NT2/D1 (cell line): Measurements from ENCODE around the gene PTPRN2.

Experiments
- DNase-seq: peaks from one replicate; pipeline ENCODE4 v3.0.0-alpha.2; 2011; ENCODE audit warnings: low read depth, low spot score
- H3K27me3 ChIP-seq: 2 replicates; pipeline ENCODE4 v1.6.0; 2011; ENCODE audit warnings: mild to moderate bottlenecking; ENCODE audit not compliant: insufficient read length, insufficient read depth
- H3K36me3 ChIP-seq: 2 replicates; pipeline ENCODE4 v1.6.1; 2011; ENCODE audit warnings: mild to moderate bottlenecking, low read length, mixed read lengths; ENCODE audit not compliant: insufficient read depth, insufficient read length
- H3K4me1 ChIP-seq: 2 replicates; pipeline ENCODE4 v1.5.1; 2011; ENCODE audit not compliant: insufficient read depth, insufficient read length
- H3K4me3 ChIP-seq: 2 replicates; pipeline ENCODE4 v1.5.1; 2011; ENCODE audit warnings: low read depth; ENCODE audit not compliant: insufficient read length
- H3K9ac ChIP-seq: 2 replicates; pipeline ENCODE4 v1.6.0; 2011; ENCODE audit warnings: low read depth; ENCODE audit not compliant: insufficient read length
- H3K9me3 ChIP-seq: 2 replicates; pipeline ENCODE4 v1.5.1; 2011; ENCODE audit warnings: mild to moderate bottlenecking, low read length; ENCODE audit not compliant: insufficient read depth
- SUZ12 ChIP-seq: IDR thresholded peaks from 2 replicates; pipeline ENCODE4 v1.6.1; 2011; ENCODE audit not compliant: insufficient read length, insufficient read depth; ENCODE audit errors: extremely low read depth
- YY1 ChIP-seq: IDR thresholded peaks from 2 replicates; pipeline ENCODE4 v1.6.1; 2011; ENCODE audit not compliant: insufficient read length, insufficient read depth
- ZNF274 ChIP-seq: IDR thresholded peaks from 2 replicates; pipeline ENCODE4 v1.6.1; 2011; ENCODE audit warnings: mild to moderate bottlenecking, low read depth, low read length

Gene PTPRN2

GRCh38 chr7:157633465-157634185, 954.0 kb downstream of the PTPRN2 start:
- DNase-seq: no peak
- Histone ChIP-seq H3K4me3 (no peak overlapping the region), H3K9ac (no peak overlapping the region), H3K27me3 (no peaks in the 10 kb centered on the region), H3K4me1 (peaks cover 3% of the 10 kb centered on the region), H3K9me3 (no peaks in the 10 kb centered on the region), H3K36me3 (no peaks in the 10 kb centered on the region)
- TF ChIP-seq YY1 (no peak), ZNF274 (no peak), SUZ12 (no peak)

GRCh38 chr7:157630301-157630853, 957.2 kb downstream of the PTPRN2 start:
- no peaks in the 10 kb centered on the region for H3K27me3 ChIP-seq
- TF ChIP-seq ZNF274 (no peak), SUZ12 (no peak), YY1 (no peak)
- H3K36me3 ChIP-seq: no peaks in the 10 kb centered on the region
- no peak overlapping the region for H3K4me3 ChIP-seq
- DNase-seq: no peak
- no peaks in the 10 kb centered on the region for H3K9me3 ChIP-seq
- peaks cover 3% of the 10 kb centered on the region for H3K4me1 ChIP-seq
- H3K9ac ChIP-seq: no peak overlapping the region

GRCh38 chr7:157628456-157628855, 959.2 kb downstream of the PTPRN2 start:
- Histone ChIP-seq H3K4me3 (no peak overlapping the region), H3K27me3 (no peaks in the 10 kb centered on the region), H3K9ac (no peak overlapping the region), H3K9me3 (no peaks in the 10 kb centered on the region), H3K4me1 (peaks cover under 1% of the 10 kb centered on the region), H3K36me3 (no peaks in the 10 kb centered on the region)
- TF ChIP-seq SUZ12 (no peak), YY1 (no peak), ZNF274 (no peak)
- DNase-seq: no peak

- no peaks in the 10 kb centered on the region for H3K27me3 ChIP-seq
Observed at GRCh38 chr7:157627646-157628045, 960.0 kb downstream of the PTPRN2 start.

GRCh38 chr7:157627033-157627432, 960.6 kb downstream of the PTPRN2 start:
- Histone ChIP-seq H3K4me1 (no peaks in the 10 kb centered on the region), H3K9ac (no peak overlapping the region), H3K9me3 (no peaks in the 10 kb centered on the region), H3K27me3 (no peaks in the 10 kb centered on the region), H3K36me3 (no peaks in the 10 kb centered on the region), H3K4me3 (no peak overlapping the region)
- DNase-seq: no peak
- no peak for TF ChIP-seq YY1
- no peak for TF ChIP-seq SUZ12
- no peak for TF ChIP-seq ZNF274

More at GRCh38 chr7:157627646-157628045, 960.0 kb downstream of the PTPRN2 start:
- H3K36me3 ChIP-seq: no peaks in the 10 kb centered on the region
- H3K4me3 ChIP-seq: no peak overlapping the region
- no peak for DNase-seq
- no peak for TF ChIP-seq SUZ12
- TF ChIP-seq ZNF274: no peak
- no peak for TF ChIP-seq YY1
- H3K9ac ChIP-seq: no peak overlapping the region
- H3K4me1 ChIP-seq: no peaks in the 10 kb centered on the region
- no peaks in the 10 kb centered on the region for H3K9me3 ChIP-seq

- Histone ChIP-seq H3K4me1 (no peaks in the 10 kb centered on the region), H3K9ac (no peak overlapping the region), H3K27me3 (no peaks in the 10 kb centered on the region), H3K9me3 (no peaks in the 10 kb centered on the region), H3K4me3 (no peak overlapping the region), H3K36me3 (no peaks in the 10 kb centered on the region)
- DNase-seq: no peak
- TF ChIP-seq YY1: no peak
- TF ChIP-seq ZNF274: no peak
- no peak for TF ChIP-seq SUZ12
Observed at GRCh38 chr7:157625973-157626742, 961.5 kb downstream of the PTPRN2 start.

- H3K36me3 ChIP-seq: no peaks in the 10 kb centered on the region
- no peak overlapping the region for H3K4me3 ChIP-seq
- no peaks in the 10 kb centered on the region for H3K4me1 ChIP-seq
Observed at GRCh38 chr7:157623556-157623955, 964.1 kb downstream of the PTPRN2 start.

More at GRCh38 chr7:157623556-157623955, 964.1 kb downstream of the PTPRN2 start:
- TF ChIP-seq SUZ12: no peak
- TF ChIP-seq YY1: no peak
- TF ChIP-seq ZNF274: no peak
- no peak for DNase-seq
- H3K9ac ChIP-seq: no peak overlapping the region
- H3K27me3 ChIP-seq: no peaks in the 10 kb centered on the region
- no peaks in the 10 kb centered on the region for H3K9me3 ChIP-seq
